Measurements from ENCODE around the gene PCDH9.

Gene PCDH9

GRCh38 chr13:66358564-66358963 is 871.6 kb downstream of the PCDH9 start:
- Histone ChIP-seq H2BK15ac (ENCODE audit: low read depth, poor library complexity, severe bottlenecking) (no peak overlapping the region), H2BK120ac (ENCODE audit: low read depth, low read length) (no peak overlapping the region), H3K27ac (ENCODE audit: low read length, poor library complexity, severe bottlenecking) (no peak overlapping the region), H3K79me1 (replicated peaks; ENCODE audit: low read length, poor library complexity, severe bottlenecking) (no peaks in the 10 kb centered on the region), H3K14ac (ENCODE audit: low read length in 2 of 2) (no peak overlapping the region), H2AK5ac (ENCODE audit: low read length, severe bottlenecking) (no peak overlapping the region), H2BK12ac (ENCODE audit: low read length in 2 of 2) (no peak overlapping the region), H3K9ac (ENCODE audit: low read length) (no peak overlapping the region), H3K4me1 (ENCODE audit: control insufficient read depth, insufficient read depth, low read depth, low read length) (no peaks in the 10 kb centered on the region), H3K4ac (ENCODE audit: low read depth in 1 of 2, low read length in 2 of 2) (no peak overlapping the region), H3K4me3 (ENCODE audit: insufficient read depth in 1 of 2, low read depth in 1 of 2, low read length in 2 of 2) (no peak overlapping the region), H3K36me3 (ENCODE audit: control insufficient read depth in 1 of 2, insufficient read depth in 2 of 2, low read depth in 1 of 2, low read length in 2 of 2) (no peaks in the 10 kb centered on the region), H2BK5ac (ENCODE audit: low read depth, low read length, poor library complexity, severe bottlenecking) (no peak overlapping the region), H3K9me3 (ENCODE audit: control insufficient read depth, low read length) (no peaks in the 10 kb centered on the region), H4K91ac (ENCODE audit: low read length) (no peak overlapping the region), H4K8ac (ENCODE audit: low read length) (no peak overlapping the region), H3K18ac (ENCODE audit: low read depth in 1 of 2, low read length in 2 of 2) (no peak overlapping the region), H3K4me2 (ENCODE audit: low read length, poor library complexity, severe bottlenecking) (no peak overlapping the region), H2AFZ (ENCODE audit: low read depth, low read length) (no peak overlapping the region), H3K27me3 (ENCODE audit: control insufficient read depth in 1 of 2, insufficient read depth in 1 of 2, low read length in 2 of 2) (no peaks in the 10 kb centered on the region), H3K23ac (ENCODE audit: low read length in 2 of 2) (no peak overlapping the region)
- no peak for DNase-seq

- H3K4ac ChIP-seq (ENCODE audit: low read depth in 1 of 2, low read length in 2 of 2): no peak overlapping the region
- WGBS: 87% methylated on average over 2 of the region's 5 CpGs
Observed at GRCh38 chr13:66357463-66357862, 872.7 kb downstream of the PCDH9 start.

GRCh38 chr13:66354879-66355751 is 875.0 kb downstream of the PCDH9 start:
- no peaks in the 10 kb centered on the region for H3K4me1 ChIP-seq (ENCODE audit: control insufficient read depth, insufficient read depth, low read depth, low read length)
- no peak overlapping the region for H3K18ac ChIP-seq (ENCODE audit: low read depth in 1 of 2, low read length in 2 of 2)
- H4K91ac ChIP-seq (ENCODE audit: low read length): no peak overlapping the region
- no peak overlapping the region for H2BK5ac ChIP-seq (ENCODE audit: low read depth, low read length, poor library complexity, severe bottlenecking)
- no peaks in the 10 kb centered on the region for H3K36me3 ChIP-seq (ENCODE audit: control insufficient read depth in 1 of 2, insufficient read depth in 2 of 2, low read depth in 1 of 2, low read length in 2 of 2)
- H3K14ac ChIP-seq (ENCODE audit: low read length in 2 of 2): no peak overlapping the region
- H2BK12ac ChIP-seq (ENCODE audit: low read length in 2 of 2): no peak overlapping the region
- no peaks in the 10 kb centered on the region for H3K27me3 ChIP-seq (ENCODE audit: control insufficient read depth in 1 of 2, insufficient read depth in 1 of 2, low read length in 2 of 2)
- H3K4me3 ChIP-seq (ENCODE audit: insufficient read depth in 1 of 2, low read depth in 1 of 2, low read length in 2 of 2): no peak overlapping the region
- no peak overlapping the region for H3K4ac ChIP-seq (ENCODE audit: low read depth in 1 of 2, low read length in 2 of 2)
- no peak overlapping the region for H3K23ac ChIP-seq (ENCODE audit: low read length in 2 of 2)
- H3K4me2 ChIP-seq (ENCODE audit: low read length, poor library complexity, severe bottlenecking): no peak overlapping the region
- no peaks in the 10 kb centered on the region for H3K79me1 ChIP-seq (replicated peaks; ENCODE audit: low read length, poor library complexity, severe bottlenecking)
- H2AK5ac ChIP-seq (ENCODE audit: low read length, severe bottlenecking): no peak overlapping the region
- H2AFZ ChIP-seq (ENCODE audit: low read depth, low read length): no peak overlapping the region
- no peak overlapping the region for H4K8ac ChIP-seq (ENCODE audit: low read length)
- H3K27ac ChIP-seq (ENCODE audit: low read length, poor library complexity, severe bottlenecking): no peak overlapping the region
- WGBS: 100% methylated on average over 4 of the region's 5 CpGs
- no peak overlapping the region for H3K9ac ChIP-seq (ENCODE audit: low read length)
- H2BK15ac ChIP-seq (ENCODE audit: low read depth, poor library complexity, severe bottlenecking): no peak overlapping the region
- H3K9me3 ChIP-seq (ENCODE audit: control insufficient read depth, low read length): no peaks in the 10 kb centered on the region
- no peak for DNase-seq
- H2BK120ac ChIP-seq (ENCODE audit: low read depth, low read length): no peak overlapping the region

More at GRCh38 chr13:66357463-66357862, 872.7 kb downstream of the PCDH9 start:
- Histone ChIP-seq H2AFZ (ENCODE audit: low read depth, low read length) (no peak overlapping the region), H3K4me3 (ENCODE audit: insufficient read depth in 1 of 2, low read depth in 1 of 2, low read length in 2 of 2) (no peak overlapping the region), H3K36me3 (ENCODE audit: control insufficient read depth in 1 of 2, insufficient read depth in 2 of 2, low read depth in 1 of 2, low read length in 2 of 2) (no peaks in the 10 kb centered on the region), H3K27ac (ENCODE audit: low read length, poor library complexity, severe bottlenecking) (no peak overlapping the region), H3K4me1 (ENCODE audit: control insufficient read depth, insufficient read depth, low read depth, low read length) (no peaks in the 10 kb centered on the region), H3K4me2 (ENCODE audit: low read length, poor library complexity, severe bottlenecking) (no peak overlapping the region), H3K79me1 (replicated peaks; ENCODE audit: low read length, poor library complexity, severe bottlenecking) (no peaks in the 10 kb centered on the region), H2BK15ac (ENCODE audit: low read depth, poor library complexity, severe bottlenecking) (no peak overlapping the region), H2AK5ac (ENCODE audit: low read length, severe bottlenecking) (no peak overlapping the region), H2BK12ac (ENCODE audit: low read length in 2 of 2) (no peak overlapping the region), H4K91ac (ENCODE audit: low read length) (no peak overlapping the region), H3K9ac (ENCODE audit: low read length) (no peak overlapping the region), H3K9me3 (ENCODE audit: control insufficient read depth, low read length) (no peaks in the 10 kb centered on the region), H3K14ac (ENCODE audit: low read length in 2 of 2) (no peak overlapping the region), H3K23ac (ENCODE audit: low read length in 2 of 2) (no peak overlapping the region), H2BK120ac (ENCODE audit: low read depth, low read length) (no peak overlapping the region), H2BK5ac (ENCODE audit: low read depth, low read length, poor library complexity, severe bottlenecking) (no peak overlapping the region), H3K18ac (ENCODE audit: low read depth in 1 of 2, low read length in 2 of 2) (no peak overlapping the region), H4K8ac (ENCODE audit: low read length) (no peak overlapping the region), H3K27me3 (ENCODE audit: control insufficient read depth in 1 of 2, insufficient read depth in 1 of 2, low read length in 2 of 2) (no peaks in the 10 kb centered on the region)
- no peak for DNase-seq

GRCh38 chr13:66353664-66354063 is 876.5 kb downstream of the PCDH9 start:
- no peaks in the 10 kb centered on the region for H3K9me3 ChIP-seq (ENCODE audit: control insufficient read depth, low read length)

More at GRCh38 chr13:66353664-66354063, 876.5 kb downstream of the PCDH9 start:
- Histone ChIP-seq H3K79me1 (replicated peaks; ENCODE audit: low read length, poor library complexity, severe bottlenecking) (no peaks in the 10 kb centered on the region), H4K8ac (ENCODE audit: low read length) (no peak overlapping the region), H3K23ac (ENCODE audit: low read length in 2 of 2) (no peak overlapping the region), H2AK5ac (ENCODE audit: low read length, severe bottlenecking) (no peak overlapping the region), H2BK120ac (ENCODE audit: low read depth, low read length) (no peak overlapping the region), H4K91ac (ENCODE audit: low read length) (no peak overlapping the region), H2BK12ac (ENCODE audit: low read length in 2 of 2) (no peak overlapping the region), H2BK5ac (ENCODE audit: low read depth, low read length, poor library complexity, severe bottlenecking) (no peak overlapping the region), H2AFZ (ENCODE audit: low read depth, low read length) (no peak overlapping the region), H3K18ac (ENCODE audit: low read depth in 1 of 2, low read length in 2 of 2) (no peak overlapping the region), H3K27ac (ENCODE audit: low read length, poor library complexity, severe bottlenecking) (no peak overlapping the region), H3K4me1 (ENCODE audit: control insufficient read depth, insufficient read depth, low read depth, low read length) (no peaks in the 10 kb centered on the region), H3K14ac (ENCODE audit: low read length in 2 of 2) (no peak overlapping the region), H3K4me3 (ENCODE audit: insufficient read depth in 1 of 2, low read depth in 1 of 2, low read length in 2 of 2) (no peak overlapping the region), H3K9ac (ENCODE audit: low read length) (no peak overlapping the region), H3K36me3 (ENCODE audit: control insufficient read depth in 1 of 2, insufficient read depth in 2 of 2, low read depth in 1 of 2, low read length in 2 of 2) (no peaks in the 10 kb centered on the region), H3K27me3 (ENCODE audit: control insufficient read depth in 1 of 2, insufficient read depth in 1 of 2, low read length in 2 of 2) (no peaks in the 10 kb centered on the region), H3K4ac (ENCODE audit: low read depth in 1 of 2, low read length in 2 of 2) (no peak overlapping the region), H2BK15ac (ENCODE audit: low read depth, poor library complexity, severe bottlenecking) (no peak overlapping the region), H3K4me2 (ENCODE audit: low read length, poor library complexity, severe bottlenecking) (no peak overlapping the region)
- DNase-seq: no peak
- no CpG with 5 or more reads among the region's 2 CpGs for WGBS
